ENCODE measurements around the gene JAK3. TPM values are rescaled to one million over a fixed set of nuclear protein-coding genes. Genes with fewer than 3 reads are reported as not detected.

Gene JAK3
- polyA plus RNA-seq, 1 experiment: 6.1 TPM

DNA sequence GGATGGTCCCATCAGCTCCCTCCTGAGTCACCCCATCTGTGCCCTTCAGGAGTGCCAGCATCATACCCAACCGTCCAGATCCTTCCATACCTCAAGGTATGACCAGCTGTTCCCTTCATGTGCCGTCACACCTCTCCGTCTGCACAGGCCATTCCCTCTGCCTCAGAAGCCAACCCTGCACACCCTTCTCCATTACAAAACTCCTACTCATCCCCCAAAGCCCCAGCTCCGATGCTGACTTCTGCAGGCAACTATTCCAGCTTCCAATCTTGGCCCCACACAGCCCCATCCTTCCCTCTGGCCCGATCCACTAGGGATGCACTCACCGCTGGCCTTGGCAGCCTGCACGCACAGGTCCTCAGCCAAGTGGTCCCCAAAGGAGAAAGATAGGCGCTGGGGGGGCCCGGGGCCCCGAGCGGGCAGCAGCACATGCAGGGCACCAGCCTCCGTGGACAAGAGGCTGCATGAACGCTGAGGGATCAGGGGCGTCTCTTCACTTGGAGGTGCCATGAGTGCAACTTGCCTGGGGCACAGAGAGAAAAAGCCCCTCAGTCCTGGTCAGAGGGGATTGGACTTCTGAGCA lies 3.8 kb downstream of the JAK3 start:
- no peak overlapping the region for H3K4me3 ChIP-seq (ENCODE audit: low read depth, low read length)
- no peak for DNase-seq (ENCODE audit: low read depth)
- ChIA-PET CTCF (no interaction called here), POLR2A (no interaction called here)
- no peak for TF ChIP-seq CTCF (IDR thresholded peaks at IDR 0.05; ENCODE audit: insufficient read depth, low read depth, low read length)
- H3K27me3 ChIP-seq (ENCODE audit: control insufficient read depth, insufficient read depth, low read length): no peaks in the 10 kb centered on the region
- peaks cover 4% of the 10 kb centered on the region; the same call in 1 of the 2 replicates for H3K36me3 ChIP-seq (ENCODE audit: control insufficient read depth, insufficient read depth, low read length)

GRCh38 chr19:17843292-17843827 lies 4.4 kb downstream of the JAK3 start:
- POLR2A ChIA-PET: no interaction called here
- H3K27me3 ChIP-seq (ENCODE audit: control insufficient read depth, insufficient read depth, low read length): no peaks in the 10 kb centered on the region
- TF ChIP-seq CTCF (IDR thresholded peaks at IDR 0.05; ENCODE audit: insufficient read depth, low read depth, low read length): no peak
- no peak overlapping the region for H3K4me3 ChIP-seq (ENCODE audit: low read depth, low read length)
- CTCF ChIA-PET: no interaction called here
- DNase-seq (ENCODE audit: low read depth): no peak
- peaks cover 4% of the 10 kb centered on the region; the same call in 1 of the 2 replicates for H3K36me3 ChIP-seq (ENCODE audit: control insufficient read depth, insufficient read depth, low read length)

DNA sequence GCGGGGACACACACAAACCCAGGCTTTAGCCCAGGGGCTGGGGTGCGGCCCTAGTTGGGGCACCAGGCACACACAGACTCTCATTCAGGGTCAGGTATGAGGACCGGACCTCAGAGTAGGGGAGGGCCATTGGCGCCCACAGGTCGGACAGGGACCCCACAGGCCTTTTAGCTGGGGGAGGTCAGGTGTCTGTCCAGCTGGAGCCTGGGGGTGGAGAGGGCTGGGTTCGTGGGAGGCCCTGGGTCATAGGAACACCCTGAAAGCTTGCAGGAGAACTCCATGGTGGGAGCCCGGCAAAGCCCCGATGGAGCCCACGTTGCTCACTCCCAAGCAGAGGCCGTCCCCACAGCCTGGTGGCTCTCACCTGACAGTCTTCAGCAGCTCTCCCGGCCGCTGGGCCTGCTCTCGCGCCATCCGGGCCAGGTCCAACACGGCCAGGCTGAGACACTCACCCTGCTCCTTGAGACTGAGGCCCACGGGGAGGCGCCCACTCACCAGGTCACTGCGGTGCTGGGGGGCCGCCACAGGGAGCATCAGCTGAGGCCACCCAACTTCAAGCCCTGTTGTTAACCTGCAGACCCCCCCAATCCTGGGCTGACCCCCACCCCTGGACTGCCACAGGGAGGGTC lies 5.0 kb downstream of the JAK3 start:
- H3K4me3 ChIP-seq (ENCODE audit: low read depth, low read length): peak overlapping the region; percentile 35
- CTCF ChIA-PET: interaction anchor here (1.2 kb wide), 1 partner anchor 12 kb away, joined by 4 read pairs; no protein-coding TSS in a partner anchor

GRCh38 chr19:17841810-17842662 lies 5.7 kb downstream of the JAK3 start:
- DNase-seq (ENCODE audit: low read depth): no peak
- H3K4me3 ChIP-seq (ENCODE audit: low read depth, low read length): peak overlapping the region; percentile 35
- ChIA-PET CTCF (interaction anchor here (1.2 kb wide), 1 partner anchor 13 kb away, joined by 4 read pairs; no protein-coding TSS in a partner anchor), POLR2A (no interaction called here)
- no peaks in the 10 kb centered on the region for H3K27me3 ChIP-seq (ENCODE audit: control insufficient read depth, insufficient read depth, low read length)
- no peak for TF ChIP-seq CTCF (IDR thresholded peaks at IDR 0.05; ENCODE audit: insufficient read depth, low read depth, low read length)
- peaks cover 4% of the 10 kb centered on the region for H3K36me3 ChIP-seq (ENCODE audit: control insufficient read depth, insufficient read depth, low read length)

More for the DNA sequence above, 5.0 kb downstream of the JAK3 start:
- TF ChIP-seq CTCF (IDR thresholded peaks at IDR 0.05; ENCODE audit: insufficient read depth, low read depth, low read length): no peak
- no peak for DNase-seq (ENCODE audit: low read depth)
- Histone ChIP-seq H3K27me3 (ENCODE audit: control insufficient read depth, insufficient read depth, low read length) (no peaks in the 10 kb centered on the region), H3K36me3 (ENCODE audit: control insufficient read depth, insufficient read depth, low read length) (peaks cover 4% of the 10 kb centered on the region; the same call in 1 of the 2 replicates)
- POLR2A ChIA-PET: no interaction called here

GRCh38 chr19:17841371-17841809 lies 6.4 kb downstream of the JAK3 start:
- CTCF ChIA-PET: no interaction called here
- no peak for DNase-seq (ENCODE audit: low read depth)
- Histone ChIP-seq H3K27me3 (ENCODE audit: control insufficient read depth, insufficient read depth, low read length) (no peaks in the 10 kb centered on the region), H3K36me3 (ENCODE audit: control insufficient read depth, insufficient read depth, low read length) (peaks cover 4% of the 10 kb centered on the region), H3K4me3 (ENCODE audit: low read depth, low read length) (peak overlapping the region; percentile 31)
- no peak for TF ChIP-seq CTCF (IDR thresholded peaks at IDR 0.05; ENCODE audit: insufficient read depth, low read depth, low read length)
- POLR2A ChIA-PET: no interaction called here
